HS-27A (cell line): ENCODE measurements around the gene MYLK4.

Experiments used
- DNase-seq: peaks from one replicate; pipeline ENCODE4 v3.0.0-alpha.2; 2012; ENCODE audit warnings: low read depth, missing footprints

The MYLK4 gene

DNA sequence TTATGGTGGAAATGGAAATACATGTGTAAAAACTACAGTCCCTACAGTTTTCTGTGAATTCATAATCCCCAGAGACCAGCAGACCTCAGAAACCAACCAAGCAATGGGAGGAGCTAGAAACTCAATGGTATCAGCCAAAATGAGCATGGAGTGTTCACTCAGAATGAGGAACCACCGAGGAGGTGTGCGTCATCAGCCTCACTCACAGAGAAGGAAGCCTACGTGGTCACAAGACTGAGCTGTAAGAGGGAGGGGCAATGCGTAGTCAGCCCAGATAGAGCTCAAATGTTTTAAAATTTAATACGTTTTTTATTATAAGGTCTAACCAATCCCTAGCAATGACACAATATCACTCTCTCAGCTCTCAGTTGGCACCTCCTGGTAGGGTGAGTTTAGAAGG lies 17.4 kb downstream of the MYLK4 start:
- no peak for DNase-seq

DNA sequence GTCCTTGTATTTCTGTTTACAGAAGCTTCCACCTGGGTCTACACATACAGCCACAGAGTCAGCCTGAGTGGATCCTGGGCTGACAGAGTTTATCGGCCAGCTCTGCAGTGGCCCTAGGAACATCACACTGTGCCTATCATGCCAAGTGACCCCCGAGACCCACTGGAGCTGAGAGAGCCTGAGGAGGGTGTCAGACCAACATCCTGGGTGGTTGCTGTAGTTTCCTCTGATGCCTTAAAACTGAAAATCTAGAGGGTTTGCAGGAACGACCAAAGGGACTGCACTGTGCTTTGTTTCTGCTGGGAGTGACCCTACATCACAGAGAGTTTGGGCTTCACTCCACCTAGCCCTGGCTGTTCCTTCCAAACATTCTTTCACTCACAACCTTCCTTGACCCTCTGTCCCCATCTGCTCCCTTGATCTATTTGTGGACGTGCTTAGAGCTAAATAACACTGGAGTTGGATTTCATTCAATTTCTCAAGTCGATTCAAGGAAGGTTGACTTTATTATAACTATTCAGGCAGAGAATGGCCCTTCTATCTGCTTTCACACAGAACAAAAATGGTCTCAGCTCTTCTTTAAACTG lies 18.1 kb downstream of the MYLK4 start:
- no peak for DNase-seq

DNA sequence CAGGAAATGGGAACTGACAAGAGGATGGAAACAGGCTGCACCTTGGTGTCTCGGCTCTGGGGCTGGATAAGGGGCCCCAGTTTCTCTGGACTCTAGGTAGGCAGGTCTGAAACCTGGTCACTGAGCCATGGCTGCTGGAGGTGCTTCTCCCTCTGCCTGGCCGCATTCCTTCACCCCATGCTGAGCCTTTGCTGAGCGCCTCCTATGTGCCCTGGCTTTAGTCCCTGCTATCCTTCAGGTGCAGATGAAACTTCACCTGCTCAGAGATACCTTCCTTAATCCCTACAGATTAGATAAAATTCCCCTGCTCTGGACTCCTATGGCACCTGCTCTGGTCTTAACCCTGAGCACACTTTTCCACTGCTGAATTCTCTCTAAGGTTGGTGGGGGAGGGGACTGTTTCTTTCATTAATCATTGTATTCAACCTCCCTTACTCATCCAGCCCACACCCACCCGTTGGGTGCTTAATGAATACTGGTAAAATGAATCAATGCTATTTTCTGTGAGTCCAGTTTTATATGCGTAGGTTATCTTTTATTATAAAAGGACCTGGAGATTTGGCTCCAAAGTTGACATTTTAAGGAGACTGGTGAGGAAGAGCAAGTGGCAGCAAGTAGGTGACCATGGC lies 19.3 kb downstream of the MYLK4 start:
- DNase-seq: no peak

DNA sequence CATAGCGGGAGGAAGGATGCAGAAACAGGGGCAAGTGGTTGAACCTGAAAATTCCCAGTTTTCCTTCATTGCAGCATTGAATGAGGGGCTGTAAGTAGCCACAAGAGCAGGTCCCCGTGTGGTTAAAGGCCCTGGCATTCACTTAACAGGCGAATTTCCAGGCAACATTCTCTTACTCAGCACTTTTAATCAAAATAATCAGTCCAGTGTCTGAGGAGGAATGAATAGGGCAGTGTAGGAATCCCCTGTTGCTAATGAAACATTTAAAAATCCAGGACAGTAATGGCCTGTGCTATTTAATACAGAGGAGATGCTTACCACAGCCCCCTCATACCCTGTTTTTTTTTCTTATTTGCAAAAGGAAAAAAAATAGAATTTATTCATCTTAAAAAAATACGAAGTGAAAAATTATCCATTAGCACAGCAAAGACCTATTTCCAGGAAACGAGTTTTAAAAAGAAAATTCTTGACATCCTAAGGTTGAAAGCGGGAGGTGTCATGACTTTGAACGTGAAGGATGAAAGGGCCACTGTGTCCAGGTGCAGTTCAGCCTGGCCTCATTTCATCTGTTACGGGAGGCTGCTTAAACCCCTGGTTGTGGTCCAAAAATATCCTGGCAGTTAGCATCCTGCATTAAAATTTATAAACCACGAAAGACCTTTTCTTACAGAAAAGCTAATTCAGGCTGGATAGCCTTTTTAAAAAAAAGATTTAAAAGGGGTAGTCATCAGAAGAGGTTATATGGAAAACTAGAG lies 20.2 kb downstream of the MYLK4 start:
- no peak for DNase-seq

DNA sequence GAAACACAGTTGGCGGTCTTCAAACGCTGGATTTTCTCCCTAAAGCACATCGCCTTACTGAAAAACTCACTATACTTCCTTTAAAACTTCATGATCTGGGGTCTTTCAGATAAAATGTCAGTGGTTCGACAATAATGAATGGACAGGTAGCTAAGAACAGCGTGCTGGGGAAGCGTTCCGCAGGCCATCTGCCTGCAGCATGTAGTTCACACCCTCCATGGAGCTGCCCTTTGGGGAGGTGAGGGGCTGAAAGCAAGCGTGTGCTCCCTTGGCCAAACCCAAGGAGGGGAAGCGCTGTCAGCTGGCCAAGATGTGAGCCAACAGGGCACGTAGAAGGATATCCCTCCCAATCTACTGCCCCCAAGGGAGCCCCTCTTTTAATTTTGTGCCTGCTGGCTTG lies 20.8 kb downstream of the MYLK4 start:
- no peak for DNase-seq

DNA sequence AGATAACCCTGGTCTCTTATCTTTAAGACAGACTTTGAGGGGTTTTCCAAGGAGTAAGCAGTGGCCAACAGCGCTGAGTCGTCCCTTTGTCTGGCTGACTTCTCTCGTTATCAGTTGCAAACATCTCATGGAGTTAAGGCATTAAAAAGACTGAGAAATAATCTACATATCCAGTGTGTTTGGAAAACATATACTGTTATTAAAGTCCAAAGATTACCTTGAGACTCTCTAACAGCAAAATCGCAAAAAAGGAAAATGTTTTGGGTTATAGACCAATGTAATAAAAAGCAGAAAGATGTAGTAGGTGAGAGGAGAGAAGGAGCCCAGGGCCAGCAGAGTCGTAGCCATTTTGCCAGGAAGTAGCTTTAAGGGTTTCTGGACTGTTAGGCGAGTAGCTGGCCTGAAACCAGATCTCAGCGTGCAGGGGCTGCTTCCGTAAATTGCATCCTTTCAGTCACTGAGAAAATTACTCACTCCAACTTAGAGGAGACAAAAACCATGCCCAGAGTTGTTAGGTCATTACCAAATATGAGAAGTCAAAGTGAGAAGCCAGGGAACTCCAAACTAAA lies 24.6 kb downstream of the MYLK4 start:
- DNase-seq: no peak

DNA sequence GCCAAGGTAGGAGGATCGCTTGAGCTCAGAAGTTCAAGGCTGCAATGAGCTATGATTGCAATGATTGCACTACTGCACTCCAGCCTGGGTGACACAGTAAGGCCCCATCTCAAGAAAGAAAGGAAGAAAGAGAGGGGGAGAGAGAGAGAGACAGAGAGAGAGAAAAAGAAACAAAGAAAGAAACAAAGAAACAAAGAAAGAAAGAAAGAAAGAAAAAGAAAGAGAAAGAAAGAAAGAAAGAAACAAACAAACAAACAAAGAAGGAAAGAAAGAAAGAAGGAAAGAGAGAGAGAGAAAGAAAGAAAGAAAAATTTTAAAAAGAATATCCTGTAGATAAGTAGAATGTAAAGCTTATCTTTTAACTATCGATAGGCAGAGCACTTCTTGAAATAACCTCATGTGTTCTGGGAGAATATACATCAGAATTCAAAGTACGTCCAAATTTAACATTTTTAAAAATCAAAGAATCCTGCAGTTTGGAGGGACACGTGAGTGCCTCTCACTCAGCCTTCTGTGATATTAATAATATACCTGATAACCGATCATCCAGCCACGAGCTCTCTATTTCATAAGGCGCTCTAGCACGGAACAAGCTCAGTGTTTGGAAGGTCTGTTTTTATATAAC lies 25.2 kb downstream of the MYLK4 start:
- no peak for DNase-seq

DNA sequence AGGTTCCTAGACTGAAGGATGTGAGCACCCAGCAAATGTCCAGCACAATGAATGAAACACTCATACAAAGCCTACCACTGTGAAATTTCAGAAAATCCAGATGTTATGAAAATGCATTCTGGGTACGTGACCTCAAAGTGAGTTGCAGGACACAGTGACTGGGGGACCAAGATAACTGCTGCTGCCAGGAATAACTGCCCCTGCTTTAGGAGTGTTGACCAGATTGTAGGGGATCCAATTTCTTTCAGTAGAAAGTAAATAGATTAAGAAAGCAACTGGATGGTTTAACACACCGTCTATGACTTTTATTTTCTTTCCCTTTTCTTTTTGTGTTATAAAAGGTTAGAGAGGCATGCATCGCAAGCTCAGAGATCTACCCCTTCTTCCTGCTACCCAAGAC lies 29.5 kb downstream of the MYLK4 start:
- DNase-seq: no peak

DNA sequence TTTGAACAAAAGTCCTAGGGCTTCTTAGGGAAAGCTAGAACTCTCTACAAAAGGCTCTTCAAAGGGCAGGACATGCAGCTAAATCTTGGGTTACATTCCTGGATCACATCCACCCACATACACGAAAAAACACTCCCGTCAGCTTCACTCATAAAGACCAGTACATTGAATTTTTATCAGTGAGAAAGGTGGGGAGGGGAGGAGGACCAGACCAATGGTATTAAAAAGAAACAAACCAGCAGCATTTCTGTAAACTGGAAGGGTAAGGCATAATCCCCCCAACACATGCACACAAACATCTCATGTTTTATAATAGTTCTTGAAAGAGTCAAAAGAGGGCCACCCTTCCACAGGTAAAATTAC lies 31.6 kb downstream of the MYLK4 start:
- no peak for DNase-seq

DNA sequence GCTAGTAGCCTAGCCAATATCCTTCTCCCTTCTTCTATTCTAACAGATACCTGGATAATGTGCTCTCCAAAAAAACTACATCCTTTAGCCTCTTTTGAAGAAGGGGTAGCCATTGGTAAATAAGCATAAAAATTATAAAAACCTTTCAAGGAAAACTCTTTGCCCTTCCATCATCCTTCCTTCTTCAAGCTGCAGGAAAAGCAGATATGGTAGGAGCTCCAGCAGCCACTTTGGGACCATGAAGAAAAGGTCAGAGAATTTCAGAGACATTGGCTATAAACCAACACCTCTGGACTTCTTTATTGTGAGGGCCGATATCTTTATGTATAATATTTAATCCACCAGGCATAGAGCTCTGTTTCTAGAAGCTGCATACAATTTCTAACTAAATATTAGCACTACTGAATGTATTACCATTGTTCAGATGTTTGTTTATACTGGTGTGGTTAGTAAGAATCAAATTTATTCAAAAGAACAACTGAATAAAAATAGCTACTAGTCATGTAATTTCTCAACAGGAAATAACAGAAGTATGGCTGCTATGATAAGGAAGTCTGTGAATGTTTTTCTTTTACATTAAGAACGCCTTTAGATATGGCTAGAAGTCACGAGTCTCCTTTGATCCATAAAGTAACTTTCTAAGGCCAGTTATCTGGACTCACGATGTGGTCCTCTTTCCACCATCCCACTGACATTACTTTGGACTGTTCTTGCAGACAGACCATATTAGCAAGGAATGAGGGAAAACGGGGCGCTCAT lies 32.2 kb downstream of the MYLK4 start:
- no peak for DNase-seq

DNA sequence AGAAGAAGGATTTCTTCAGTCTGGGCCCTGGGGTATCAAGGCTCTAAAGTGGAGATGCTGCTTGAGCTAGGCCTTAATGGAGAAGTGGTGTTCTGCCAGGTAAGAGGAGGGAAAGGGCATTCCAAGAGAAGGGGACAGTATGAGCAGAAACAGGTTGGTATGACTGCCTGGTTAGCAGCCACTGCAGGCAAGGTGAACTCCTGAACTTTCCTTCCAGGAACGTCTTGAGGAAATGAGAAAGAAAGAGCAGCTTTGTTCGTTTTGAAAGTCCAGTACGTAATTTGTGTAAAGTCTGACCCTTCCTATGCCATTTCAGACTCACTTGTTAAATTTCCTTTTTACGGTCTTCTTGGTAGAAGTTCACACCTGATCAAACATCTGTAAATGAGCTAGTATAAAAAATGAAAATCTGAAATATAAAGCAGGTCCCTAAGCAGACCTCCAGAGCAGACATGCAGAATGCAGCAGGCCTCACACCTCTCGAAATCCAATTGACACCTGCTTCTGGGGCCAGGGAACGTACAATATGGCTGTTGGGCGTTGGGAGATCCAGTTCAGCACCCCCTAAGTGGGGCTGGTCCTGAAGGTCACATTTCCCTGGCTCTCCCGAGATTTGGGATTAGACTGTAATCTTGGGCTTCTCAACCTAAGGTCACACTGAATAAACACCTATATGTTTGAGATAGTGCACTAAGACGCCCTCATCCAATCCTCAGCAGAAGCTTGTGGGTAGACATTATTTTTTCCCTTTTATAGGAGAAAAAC lies 33.6 kb downstream of the MYLK4 start:
- DNase-seq: no peak

DNA sequence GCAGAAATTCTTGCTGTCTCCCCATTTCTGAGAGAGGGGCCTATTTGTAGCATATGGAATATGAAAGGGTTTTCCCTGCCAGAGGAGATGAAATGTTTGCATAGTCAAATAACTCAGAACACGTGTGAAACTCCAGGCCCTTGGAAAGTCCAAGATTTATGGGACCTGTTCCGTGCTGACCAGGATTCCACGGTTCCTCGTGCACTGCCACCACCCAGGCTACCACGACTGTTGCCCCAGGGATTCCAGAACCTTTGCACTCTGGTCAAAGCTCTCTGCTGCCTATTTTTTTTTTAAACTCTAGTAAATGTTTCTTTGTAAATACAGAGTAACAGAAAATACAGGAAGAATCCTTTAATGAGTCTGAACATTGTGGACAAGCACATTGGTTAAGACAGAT lies 35.0 kb downstream of the MYLK4 start:
- DNase-seq: no peak

DNA sequence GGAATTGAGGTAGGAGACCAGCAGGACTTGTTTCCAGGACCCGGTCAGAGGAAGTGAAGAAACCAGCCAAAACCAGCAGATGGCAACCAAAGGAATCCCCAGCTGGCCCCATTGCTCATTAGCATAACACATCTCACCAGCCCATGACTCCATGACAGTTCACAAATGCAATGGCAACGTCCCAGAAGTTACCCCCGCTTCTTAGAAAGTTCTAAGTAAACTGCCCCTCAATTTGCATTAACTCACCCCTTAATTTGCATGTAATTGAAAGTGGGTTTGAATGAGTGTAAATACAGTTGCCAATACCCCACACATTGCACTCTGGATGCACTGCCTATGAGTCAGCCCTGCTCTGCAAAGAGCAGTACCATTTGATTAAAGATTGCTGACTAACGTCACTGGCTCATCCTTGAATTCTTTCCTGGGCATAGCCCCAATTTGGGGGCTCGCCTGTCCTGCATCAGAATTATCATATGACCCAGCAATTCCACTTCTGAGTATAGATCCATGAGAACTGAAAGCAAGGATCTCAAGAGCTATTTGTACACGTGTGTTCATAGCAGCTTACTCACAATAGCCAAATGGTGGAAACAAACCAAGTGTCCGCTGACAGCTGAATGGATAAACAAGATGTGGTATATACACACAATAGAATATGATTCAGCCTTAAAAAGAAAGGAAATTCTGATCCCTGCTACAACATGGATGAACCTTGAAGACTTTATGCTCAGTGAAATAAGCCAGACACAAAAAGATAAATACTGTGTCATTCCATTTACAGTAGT lies 36.4 kb downstream of the MYLK4 start:
- DNase-seq: peak; percentile 45

DNA sequence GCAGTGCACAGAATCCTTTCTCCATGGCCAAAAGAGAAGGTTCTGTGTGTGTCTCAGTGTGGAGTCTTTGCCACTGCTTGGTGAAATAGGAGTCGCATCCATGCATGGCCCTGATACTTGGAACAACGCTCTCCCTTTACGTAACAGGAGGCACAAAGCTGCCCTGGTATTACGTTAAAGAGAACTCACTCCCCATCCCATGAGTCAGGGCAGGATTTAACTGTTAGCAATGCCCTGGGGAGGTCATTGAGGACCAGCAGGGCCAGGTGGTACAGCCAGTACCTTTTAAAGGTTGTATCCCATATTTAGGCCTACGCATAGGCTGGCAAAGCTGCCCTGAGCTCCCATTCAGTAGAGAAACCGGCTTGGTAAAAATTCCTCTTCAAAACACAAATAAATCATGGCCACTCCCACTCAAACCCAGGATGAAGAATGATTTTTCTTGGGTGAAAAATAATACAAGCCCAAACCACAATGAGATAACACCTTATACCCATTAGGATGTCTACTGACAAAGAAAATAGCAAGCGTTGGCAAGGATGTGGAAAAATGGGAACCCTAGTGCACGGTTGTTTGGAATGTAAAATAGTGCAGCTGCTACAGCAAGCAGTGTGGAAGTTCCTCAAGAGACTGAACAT lies 37.1 kb downstream of the MYLK4 start:
- no peak for DNase-seq

DNA sequence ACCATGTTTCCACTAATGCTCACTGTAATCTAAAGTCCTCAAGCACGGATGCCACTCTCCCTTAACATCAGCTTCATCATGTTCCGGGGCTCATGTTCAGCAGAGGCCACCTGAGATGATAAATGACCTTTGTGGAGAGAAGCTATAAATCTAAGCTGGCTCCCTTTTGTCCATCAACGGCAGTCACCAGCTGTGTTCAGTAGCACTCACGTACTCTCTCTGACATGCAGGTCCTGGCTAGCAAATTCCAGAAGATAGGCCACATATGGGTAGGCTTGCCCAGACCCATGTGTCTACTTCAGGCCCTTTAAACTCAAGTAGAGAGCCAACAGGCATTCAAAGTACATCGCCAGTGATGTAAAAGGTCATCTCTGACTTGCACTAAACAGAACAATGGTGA lies 38.6 kb downstream of the MYLK4 start:
- no peak for DNase-seq

DNA sequence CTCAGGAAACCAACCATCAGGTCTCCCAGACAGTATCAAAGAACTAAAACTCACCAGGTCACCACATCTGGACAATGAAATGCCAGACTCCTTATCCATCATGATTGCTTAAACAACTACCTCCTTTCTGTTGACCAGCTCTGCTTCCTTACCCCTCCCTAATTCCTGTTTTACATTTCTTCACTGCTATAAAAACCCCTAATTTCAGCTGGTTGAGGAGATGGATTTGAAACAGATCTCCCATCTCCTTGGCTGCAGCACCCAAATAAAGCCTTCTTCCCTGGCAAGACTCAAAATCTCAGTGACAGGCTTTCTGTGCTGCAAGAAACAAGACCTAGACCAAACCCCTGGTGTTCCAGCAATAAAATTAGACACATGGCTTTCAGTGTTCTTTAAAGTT lies 40.3 kb downstream of the MYLK4 start:
- DNase-seq: no peak

DNA sequence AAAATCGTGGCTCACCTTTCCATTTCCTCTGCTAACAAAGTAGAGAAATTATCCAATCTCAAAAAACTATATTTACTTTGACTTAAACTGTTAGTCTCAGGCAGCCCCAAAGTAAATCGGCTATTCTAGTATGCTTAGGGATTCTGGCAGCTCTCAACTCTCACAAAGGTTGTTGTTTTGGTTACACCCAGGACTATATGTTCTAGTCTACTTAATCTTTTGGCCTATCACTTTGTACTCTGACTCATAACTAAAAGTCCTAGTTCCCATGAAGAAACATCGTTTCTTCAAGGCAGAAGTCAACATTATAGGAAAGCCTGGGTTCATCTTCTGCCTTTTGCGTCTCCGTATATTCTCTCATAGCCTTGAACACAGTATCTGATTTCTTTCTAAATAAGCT lies 42.3 kb downstream of the MYLK4 start:
- DNase-seq: no peak

DNA sequence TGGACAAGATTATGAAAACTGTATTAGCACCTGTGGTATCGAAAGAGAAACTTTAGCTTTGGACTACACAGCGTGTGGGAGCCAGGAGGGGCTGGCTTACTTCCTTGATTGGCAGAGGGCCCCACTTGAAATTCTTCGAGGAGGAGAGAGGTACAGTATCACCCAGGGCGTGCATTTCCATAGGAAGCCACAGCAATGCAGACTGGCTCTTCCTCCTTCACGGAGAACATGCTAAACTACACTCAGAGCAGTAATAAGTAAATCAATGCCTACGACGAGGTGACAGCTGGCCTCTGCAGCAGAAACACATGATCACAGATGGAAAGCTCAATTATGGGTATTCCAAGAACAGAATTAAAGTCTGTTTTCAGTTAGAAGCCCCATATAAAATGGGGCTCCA lies 44.2 kb downstream of the MYLK4 start:
- no peak for DNase-seq

DNA sequence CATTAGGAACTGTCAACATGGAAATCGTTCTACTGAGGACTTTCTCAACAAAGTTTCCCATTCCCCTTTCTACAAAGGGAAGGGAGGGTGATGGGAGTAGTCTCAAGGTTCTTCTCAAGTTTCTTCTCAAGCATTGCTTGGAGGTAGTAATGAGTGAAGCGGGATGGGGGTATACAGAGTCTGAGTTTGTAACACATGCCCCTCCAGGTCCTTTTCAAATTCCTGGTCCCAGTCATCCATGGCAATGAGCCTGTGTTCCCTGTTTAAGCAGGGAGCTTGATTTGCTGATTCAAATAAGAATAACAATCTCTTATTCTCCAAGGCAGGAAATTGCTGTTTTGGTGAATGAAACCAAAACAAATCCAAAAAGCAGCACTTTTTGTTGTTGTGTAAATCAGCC lies 45.5 kb downstream of the MYLK4 start:
- no peak for DNase-seq

DNA sequence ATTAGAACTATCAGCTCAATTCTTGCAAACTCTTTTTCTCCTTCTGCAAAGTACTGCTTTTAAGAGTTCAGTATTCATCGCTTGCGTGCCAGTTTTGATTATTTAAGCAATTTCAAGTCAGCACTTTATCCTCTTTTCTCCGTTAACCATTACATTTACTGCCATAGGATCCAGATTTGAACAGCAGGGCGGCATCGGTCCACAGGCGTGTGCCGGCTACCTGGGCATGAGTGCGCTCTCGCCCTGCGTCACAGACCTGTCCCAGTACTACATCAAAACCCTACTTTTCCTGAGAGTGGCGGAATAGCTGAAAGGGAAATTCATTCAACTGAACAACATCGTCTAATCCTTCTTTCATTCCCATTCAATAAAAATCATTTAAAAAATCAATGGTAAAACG lies 53.4 kb downstream of the MYLK4 start:
- DNase-seq: no peak
